ENCODE measurements around the gene CARM1. TPM values are rescaled to one million over a fixed set of nuclear protein-coding genes. Genes with fewer than 3 reads are reported as not detected.

Gene CARM1
- total and polyA plus RNA-seq, 8 donors, result 5.2 to 21.0 (median 16.9) TPM

DNA sequence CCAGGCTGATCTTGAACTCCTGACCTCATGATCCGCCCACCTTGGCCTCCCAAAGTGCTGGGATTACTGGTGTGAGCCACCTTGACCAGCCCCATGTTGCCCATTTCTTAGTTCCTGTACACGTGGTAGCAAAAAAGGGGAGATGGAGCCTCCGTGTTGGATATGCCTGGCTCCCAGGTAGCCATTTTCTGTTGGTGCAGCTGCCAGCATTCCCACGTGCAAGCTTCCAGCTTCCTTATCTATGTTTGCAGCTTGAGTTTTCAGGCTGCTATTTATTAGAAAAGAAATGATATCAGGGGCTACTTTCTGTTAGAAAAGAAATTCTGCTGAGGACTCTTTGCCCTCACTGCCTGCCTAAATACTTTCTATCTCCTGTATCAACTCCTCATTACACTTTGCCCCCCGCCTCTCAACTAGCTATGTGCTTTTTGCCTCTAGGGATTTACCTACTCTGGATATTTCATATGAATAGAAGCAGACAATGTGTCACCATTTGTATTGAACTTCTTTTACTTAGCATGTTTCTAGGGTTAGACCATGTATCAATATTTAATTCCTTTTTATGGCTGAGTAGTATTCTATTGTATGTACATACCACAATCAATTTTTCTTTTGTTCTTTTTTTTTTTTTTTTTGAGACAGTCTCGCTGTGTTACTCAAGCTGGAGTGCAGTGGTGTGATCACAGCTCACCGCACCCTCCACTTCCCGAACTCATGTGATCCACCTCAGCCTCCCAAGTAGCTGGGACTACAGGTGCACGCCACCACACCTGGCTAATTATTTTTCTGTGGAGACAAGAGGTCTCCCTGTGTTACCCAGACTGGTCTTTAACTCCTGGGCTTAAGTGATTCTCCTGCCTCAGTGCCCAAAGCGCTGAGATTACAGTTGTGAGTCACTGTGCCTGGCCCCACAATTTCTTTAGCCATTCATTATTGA lies 32.0 kb upstream of the CARM1 start:
- no peak for DNase-seq
- intact Hi-C loops (cut with DNase I; ENCODE audit: low total_unique reads), result no loop called here
- Histone ChIP-seq H3K4me3 (no peak overlapping the region), H3K9me3 (peaks cover 0 to 5% (median 0%) of the 10 kb centered on the region in 4 donors), H3K36me3 (no peaks in the 10 kb centered on the region), H3K4me1 (peaks cover 5 to 19% (median 18%) of the 10 kb centered on the region in 4 donors), H3K27me3 (no peaks in the 10 kb centered on the region), H3K27ac (no peak overlapping the region)
- TF ChIP-seq POLR2A (IDR thresholded peaks at IDR 0.05), result no peak
- TF ChIP-seq, protein P1, sequence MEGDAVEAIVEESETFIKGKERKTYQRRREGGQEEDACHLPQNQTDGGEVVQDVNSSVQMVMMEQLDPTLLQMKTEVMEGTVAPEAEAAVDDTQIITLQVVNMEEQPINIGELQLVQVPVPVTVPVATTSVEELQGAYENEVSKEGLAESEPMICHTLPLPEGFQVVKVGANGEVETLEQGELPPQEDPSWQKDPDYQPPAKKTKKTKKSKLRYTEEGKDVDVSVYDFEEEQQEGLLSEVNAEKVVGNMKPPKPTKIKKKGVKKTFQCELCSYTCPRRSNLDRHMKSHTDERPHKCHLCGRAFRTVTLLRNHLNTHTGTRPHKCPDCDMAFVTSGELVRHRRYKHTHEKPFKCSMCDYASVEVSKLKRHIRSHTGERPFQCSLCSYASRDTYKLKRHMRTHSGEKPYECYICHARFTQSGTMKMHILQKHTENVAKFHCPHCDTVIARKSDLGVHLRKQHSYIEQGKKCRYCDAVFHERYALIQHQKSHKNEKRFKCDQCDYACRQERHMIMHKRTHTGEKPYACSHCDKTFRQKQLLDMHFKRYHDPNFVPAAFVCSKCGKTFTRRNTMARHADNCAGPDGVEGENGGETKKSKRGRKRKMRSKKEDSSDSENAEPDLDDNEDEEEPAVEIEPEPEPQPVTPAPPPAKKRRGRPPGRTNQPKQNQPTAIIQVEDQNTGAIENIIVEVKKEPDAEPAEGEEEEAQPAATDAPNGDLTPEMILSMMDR (IDR thresholded peaks at IDR 0.05), result no peak
- TF ChIP-seq POLR2AphosphoS5 (IDR thresholded peaks at IDR 0.05), result no peak
- 70 to 78% (median 74%) methylated on average over 10 of the region's 10 CpGs for WGBS, 5 donors

DNA sequence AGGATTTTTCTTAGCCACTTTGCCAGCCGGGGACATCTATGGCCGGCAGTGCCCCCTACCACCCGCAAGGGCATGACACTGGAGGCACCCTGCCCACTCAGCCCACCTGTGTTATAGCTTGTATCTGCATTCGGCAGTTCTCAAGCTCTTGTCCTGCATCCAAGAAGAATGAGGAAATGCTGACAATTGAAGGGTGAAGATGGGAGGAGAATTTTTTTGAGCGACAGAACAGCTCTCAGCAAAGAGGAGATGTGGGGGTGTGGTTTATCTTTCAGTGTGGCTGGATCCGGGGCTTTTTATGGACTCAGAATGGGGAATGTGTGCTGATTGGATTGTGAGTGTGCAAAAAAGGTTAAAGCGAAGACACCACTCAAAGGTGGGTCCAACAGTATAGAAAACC lies 28.6 kb upstream of the CARM1 start:
- no peak for TF ChIP-seq POLR2AphosphoS5 (IDR thresholded peaks at IDR 0.05)
- TF ChIP-seq, protein P1 (IDR thresholded peaks at IDR 0.05), result no peak
- TF ChIP-seq EP300 (IDR thresholded peaks at IDR 0.05), result no peak
- TF ChIP-seq POLR2A (IDR thresholded peaks at IDR 0.05), result no peak
- no peak overlapping the region for H3K27ac ChIP-seq
- intact Hi-C loops (cut with DNase I; ENCODE audit: low total_unique reads), result no loop called here
- no peak overlapping the region for H3K4me3 ChIP-seq
- WGBS, 5 donors, result 84 to 91% (median 88%) methylated on average over 7 of the region's 7 CpGs
- no peaks in the 10 kb centered on the region for H3K36me3 ChIP-seq
- peaks cover 0 to 6% (median 4%) of the 10 kb centered on the region in 4 donors for H3K9me3 ChIP-seq
- no peak for DNase-seq
- no peaks in the 10 kb centered on the region for H3K27me3 ChIP-seq
- H3K4me1 ChIP-seq, result no peaks in the 10 kb centered on the region

DNA sequence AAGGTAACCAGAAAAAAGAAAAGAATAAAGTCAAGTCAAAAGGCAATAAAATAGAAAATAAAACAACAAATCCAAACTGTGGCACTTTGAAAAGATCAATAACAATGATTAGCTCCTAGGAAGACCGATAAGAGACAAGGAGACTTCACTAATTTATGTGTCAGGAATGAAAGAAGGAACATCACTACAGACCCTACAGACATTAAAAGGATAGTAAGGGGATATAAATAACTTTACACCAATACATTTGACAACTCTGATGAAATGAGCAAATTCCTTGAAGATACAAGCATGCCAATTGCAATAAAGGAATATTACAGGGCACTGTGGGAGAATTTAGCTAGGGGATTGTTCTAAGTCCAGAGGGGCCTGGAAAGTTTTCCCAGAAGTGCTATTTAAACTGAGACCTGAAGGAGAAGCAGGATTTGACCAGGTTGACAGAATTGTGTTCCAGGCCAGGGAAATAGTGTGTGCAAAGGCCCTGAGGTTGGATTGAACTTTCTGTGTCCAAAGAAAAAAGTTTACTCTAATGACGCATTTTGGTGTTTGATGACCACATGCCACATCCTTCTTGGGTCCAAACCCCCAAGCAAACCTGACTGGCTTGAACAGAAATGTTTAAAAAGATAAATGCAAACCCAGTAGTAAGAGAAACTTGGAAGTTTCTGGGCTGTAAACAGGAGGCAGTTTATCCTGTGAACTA lies 24.7 kb upstream of the CARM1 start:
- no peak overlapping the region for H3K4me3 ChIP-seq
- H3K27me3 ChIP-seq, result peaks cover 0 to 26% (median 0%) of the 10 kb centered on the region in 3 donors
- H3K36me3 ChIP-seq, result no peaks in the 10 kb centered on the region
- H3K4me1 ChIP-seq, result no peaks in the 10 kb centered on the region
- intact Hi-C loops (cut with DNase I; ENCODE audit: low total_unique reads), result no loop called here
- TF ChIP-seq, protein P1 (IDR thresholded peaks at IDR 0.05), result no peak
- TF ChIP-seq POLR2A (IDR thresholded peaks at IDR 0.05) (no peak), EP300 (IDR thresholded peaks at IDR 0.05) (no peak), POLR2AphosphoS5 (IDR thresholded peaks at IDR 0.05) (no peak)
- 62 to 88% (median 80%) methylated on average over 2 of the region's 2 CpGs for WGBS, 5 donors
- no peak for DNase-seq
- peaks cover 0 to 6% (median 4%) of the 10 kb centered on the region in 4 donors for H3K9me3 ChIP-seq
- H3K27ac ChIP-seq, result no peak overlapping the region

DNA sequence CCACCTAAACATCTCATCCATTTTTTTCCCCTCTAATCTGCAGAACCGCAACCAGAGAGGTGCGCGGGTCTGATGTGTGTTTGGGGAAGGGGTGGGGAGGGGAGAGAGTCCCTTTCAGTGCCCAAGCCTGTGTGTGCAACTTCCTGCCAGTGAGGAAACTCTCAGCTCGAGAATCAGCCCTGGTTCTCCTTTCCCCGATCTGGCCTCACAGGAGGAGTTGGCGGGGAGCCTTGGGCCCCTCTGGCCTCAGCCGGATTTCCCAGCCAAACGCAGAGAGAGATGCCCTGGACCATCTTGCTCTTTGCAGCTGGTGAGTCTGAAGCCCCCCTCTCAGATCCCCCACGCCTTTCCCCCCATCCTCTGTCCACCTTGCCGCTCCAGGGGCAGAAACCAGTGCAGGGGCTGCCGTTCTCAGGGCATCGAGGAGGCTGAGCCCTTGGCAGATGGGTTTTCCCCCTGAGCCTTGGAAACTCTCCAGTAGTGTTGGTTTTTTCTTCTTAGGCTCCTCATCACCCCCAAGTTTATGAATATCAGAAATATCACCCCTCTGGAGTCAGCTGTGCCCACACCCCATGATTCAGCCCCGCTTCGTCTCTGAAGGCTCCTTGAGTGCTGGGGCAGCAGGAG lies 23.0 kb upstream of the CARM1 start, which contains the start of gene C19orf38:
TSS of gene C19orf38 (plus strand) at position 186 of the 627 bp plus-strand sequence. CDS start at position 280, 94 bp downstream.
- peaks cover 0 to 26% (median 0%) of the 10 kb centered on the region in 3 donors for H3K27me3 ChIP-seq
- no peak for TF ChIP-seq POLR2A (IDR thresholded peaks at IDR 0.05)
- TF ChIP-seq, protein P1 (IDR thresholded peaks at IDR 0.05), result no peak
- no peak for TF ChIP-seq EP300 (IDR thresholded peaks at IDR 0.05)
- TF ChIP-seq POLR2AphosphoS5 (IDR thresholded peaks at IDR 0.05), result no peak
- intact Hi-C loops (cut with DNase I; ENCODE audit: low total_unique reads), result no loop called here
- no peaks in the 10 kb centered on the region for H3K4me1 ChIP-seq
- peak within 1 kb of the TSS in 2 of 5 donors; percentile 46 for H3K27ac ChIP-seq
- H3K9me3 ChIP-seq, result peaks cover 0 to 6% (median 4%) of the 10 kb centered on the region in 4 donors
- H3K4me3 ChIP-seq, result peak within 1 kb of the TSS in 2 of 4 donors; percentile 19 to 23
- DNase-seq, result peak in 1 of 2 donors; percentile 68
- H3K36me3 ChIP-seq, result no peaks in the 10 kb centered on the region
- 26 to 44% (median 41%) methylated on average over 14 of the region's 14 CpGs for WGBS, 5 donors

Measured in stomach (tissue), 9 donors.